Colon (tissue), 2 donors: Measurements from ENCODE around the gene CTU1.
A peak's percentile ranks its signal among the peaks of the same experiment; 100 is the strongest.
"Not testable (repeated sequence)": the region's sequence is repeated elsewhere in the genome, so short reads cannot be mapped to it uniquely, and the experiment has no call there.

Experiments
- FAIRE-seq: peaks from 2 replicates; lab custom pipeline; 2012; peaks lifted over from hg19 to GRCh38; lab: Jason Lieb, UNC
- donor health status: control.
- donor health status: control.

The CTU1 gene

GRCh38 chr19:51108066-51108804 lies at the start of gene CTU1:
CTU1 (minus strand) TSS chr19:51108409; CDS start chr19:51104569, 3,840 bp downstream.
- FAIRE-seq = peak; percentile 88

GRCh38 chr19:51157265-51157664 lies 49.1 kb upstream of the CTU1 start:
- no peak for FAIRE-seq

GRCh38 chr19:51156710-51157109 lies 48.5 kb upstream of the CTU1 start:
- FAIRE-seq = no peak

- no peak for FAIRE-seq
Observed at GRCh38 chr19:51150627-51151026, 42.4 kb upstream of the CTU1 start.

- no peak for FAIRE-seq
Observed at GRCh38 chr19:51148580-51148979, 40.4 kb upstream of the CTU1 start.

- FAIRE-seq = no peak
Observed at GRCh38 chr19:51147663-51148062, 39.5 kb upstream of the CTU1 start.

GRCh38 chr19:51146751-51147150 lies 38.5 kb upstream of the CTU1 start:
- no peak for FAIRE-seq

GRCh38 chr19:51145916-51146493 lies 37.8 kb upstream of the CTU1 start:
- FAIRE-seq = no peak

GRCh38 chr19:51144482-51145045 lies 36.4 kb upstream of the CTU1 start:
- FAIRE-seq = no peak

- FAIRE-seq = no peak
Observed at GRCh38 chr19:51143486-51143885, 35.3 kb upstream of the CTU1 start.

- FAIRE-seq = not testable (repeated sequence)
Observed at GRCh38 chr19:51142809-51143475, 34.7 kb upstream of the CTU1 start.

- FAIRE-seq = no peak
Observed at GRCh38 chr19:51142119-51142518, 33.9 kb upstream of the CTU1 start, which contains the start of gene SIGLEC7. SIGLEC7 (plus strand) TSS chr19:51142301; CDS start chr19:51142370, 69 bp downstream.

- no peak for FAIRE-seq
Observed at GRCh38 chr19:51141181-51141580, 33.0 kb upstream of the CTU1 start.

GRCh38 chr19:51140441-51140840 lies 32.2 kb upstream of the CTU1 start:
- no peak for FAIRE-seq

- FAIRE-seq = no peak
Observed at GRCh38 chr19:51139299-51140014, 31.2 kb upstream of the CTU1 start.

- FAIRE-seq = no peak
Observed at GRCh38 chr19:51138549-51138979, 30.4 kb upstream of the CTU1 start.

- FAIRE-seq = no peak
Observed at GRCh38 chr19:51137792-51138425, 29.7 kb upstream of the CTU1 start.

- FAIRE-seq = no peak
Observed at GRCh38 chr19:51136851-51137551, 28.8 kb upstream of the CTU1 start.

GRCh38 chr19:51135986-51136762 lies 28.0 kb upstream of the CTU1 start:
- no peak for FAIRE-seq

- FAIRE-seq = no peak
Observed at GRCh38 chr19:51135004-51135403, 26.8 kb upstream of the CTU1 start.
